Measurements from ENCODE around the gene TMC1. TPM values are rescaled to one million over a fixed set of nuclear protein-coding genes. Genes with fewer than 3 reads are reported as not detected.

The TMC1 gene
- total and polyA plus RNA-seq, 2 of the 8 experiments (the other 6 are each of a cell fraction or from before 2014, with no cell fraction given): 0.95 to 0.98 TPM

GRCh38 chr9:72658703-72659102 is 137.3 kb downstream of the TMC1 start:
- no peak overlapping the region for H4K91ac ChIP-seq (replicated peaks; ENCODE audit: insufficient read length, low read length)
- H3K4me1 ChIP-seq (replicated peaks in 1 of 4; ENCODE audit: control insufficient read depth in 3 of 4, insufficient read depth in 4 of 4, low read length in 3 of 4): no peaks in the 10 kb centered on the region
- no peak overlapping the region for H3K18ac ChIP-seq (ENCODE audit: extremely low read depth, low read length)
- CTCF ChIA-PET (ENCODE audit: partially characterized antibody): interaction anchor here (1.0 to 1.3 kb wide), 3 partner anchors 62 to 377 kb away, joined by 3 to 4 read pairs (median 4); no protein-coding TSS in a partner anchor
- DNase-seq (ENCODE audit: low read depth in 1 of 2, low spot score in 2 of 2): no peak
- H3K23me2 ChIP-seq (ENCODE audit: low read depth, low read length): no peaks in the 10 kb centered on the region
- H3K9me3 ChIP-seq (ENCODE audit: insufficient read depth in 2 of 2, low read depth in 1 of 2, low read length in 1 of 2): no peaks in the 10 kb centered on the region
- H3K9ac ChIP-seq (replicated peaks in 1 of 4; ENCODE audit: extremely low read depth in 1 of 4, low read depth in 3 of 4, low read length in 3 of 4): no peak overlapping the region
- no peak overlapping the region for H2BK12ac ChIP-seq (ENCODE audit: low read depth, low read length)
- no peaks in the 10 kb centered on the region for H3K27me3 ChIP-seq (replicated peaks in 1 of 4; ENCODE audit: control insufficient read depth in 3 of 4, extremely low read depth in 1 of 4, insufficient read depth in 3 of 4, low read length in 3 of 4)
- H2AFZ ChIP-seq (ENCODE audit: low read length): no peak overlapping the region
- no peak overlapping the region for H2BK5ac ChIP-seq (ENCODE audit: low read depth, low read length)
- no peaks in the 10 kb centered on the region for H3K79me2 ChIP-seq (ENCODE audit: control insufficient read depth in 1 of 2, insufficient read depth in 2 of 2, low read length in 2 of 2)
- FAIRE-seq: no peak
- no peak overlapping the region for H3K23ac ChIP-seq (ENCODE audit: insufficient read length)
- WGBS, 2 experiments (ENCODE audit: extremely low coverage in 1 of 2, insufficient coverage in 1 of 2, insufficient read length in 1 of 2, insufficient replicate concordance in 2 of 2, low coverage in 1 of 2, low lambda C conversion rate in 2 of 2, missing lambda C conversion rate in 1 of 2): 93% methylated on average over 2 of the region's 2 CpGs; no CpG with 5 or more reads in 1 of the 2 experiments
- H2BK15ac ChIP-seq (ENCODE audit: low read length): no peak overlapping the region
- no peak overlapping the region for H3K4ac ChIP-seq (replicated peaks; ENCODE audit: insufficient read length, low read depth, low read length)
- POLR2A ChIA-PET (ENCODE audit: partially characterized antibody): no interaction called here
- H3K4me3 ChIP-seq (ENCODE audit: extremely low read depth in 1 of 4, insufficient read depth in 2 of 4, low read depth in 3 of 4, low read length in 4 of 4): no peak overlapping the region
- no peak overlapping the region for H3K56ac ChIP-seq (replicated peaks; ENCODE audit: insufficient read length, low read depth, low read length)
- H4K5ac ChIP-seq (ENCODE audit: insufficient read length, low read depth, low read length): no peak overlapping the region
- H3K4me2 ChIP-seq (ENCODE audit: insufficient read depth in 1 of 2, low read depth in 2 of 2, low read length in 2 of 2): no peak overlapping the region
- no peaks in the 10 kb centered on the region for H4K20me1 ChIP-seq (replicated peaks in 1 of 2; ENCODE audit: control insufficient read depth in 1 of 2, insufficient read depth in 2 of 2, low read length in 2 of 2)
- H2AK5ac ChIP-seq (ENCODE audit: low read depth, low read length): no peak overlapping the region
- no peak overlapping the region for H4K8ac ChIP-seq (ENCODE audit: extremely low read depth, insufficient read depth, low read length)
- no peaks in the 10 kb centered on the region for H3K36me3 ChIP-seq (ENCODE audit: control insufficient read depth in 2 of 4, insufficient read depth in 4 of 4, low read length in 3 of 4)
- no peak overlapping the region for H2BK120ac ChIP-seq (replicated peaks; ENCODE audit: low read depth, low read length)
- no peak overlapping the region for H2BK20ac ChIP-seq (ENCODE audit: low read length)
- no peaks in the 10 kb centered on the region for H3K79me1 ChIP-seq (ENCODE audit: low read depth, low read length)
- no peak overlapping the region for H3K14ac ChIP-seq (ENCODE audit: insufficient read length)
- no peak overlapping the region for H3K27ac ChIP-seq (ENCODE audit: low read depth, low read length)
- TF ChIP-seq SUZ12 (IDR thresholded peaks at IDR 0.05; ENCODE audit: low read length) (no peak), POLR2A (IDR thresholded peaks at IDR 0.05; ENCODE audit: control extremely low read depth in 1 of 2, low read depth in 2 of 2, low read length in 2 of 2) (no peak), CHD1 (IDR thresholded peaks at IDR 0.05; ENCODE audit: low read depth, low read length) (no peak), PHF8 (conservative IDR thresholded peaks at IDR 0.05; ENCODE audit: low read depth, low read length) (no peak), CREB1 (IDR thresholded peaks at IDR 0.05) (no peak), CBX8 (IDR thresholded peaks at IDR 0.05; ENCODE audit: borderline replicate concordance, low read depth, low read length) (no peak), EGR1 (IDR thresholded peaks at IDR 0.05; ENCODE audit: borderline replicate concordance, low read depth, low read length) (no peak), RFX5 (IDR thresholded peaks at IDR 0.05; ENCODE audit: borderline replicate concordance, low read depth, low read length) (no peak), POLR2AphosphoS5 (IDR thresholded peaks at IDR 0.05; ENCODE audit: low read depth, low read length) (no peak), MAFK (IDR thresholded peaks at IDR 0.05; ENCODE audit: low read depth, low read length) (no peak), CBX5 (IDR thresholded peaks at IDR 0.05; ENCODE audit: low read depth, low read length) (no peak), JUND (IDR thresholded peaks at IDR 0.05; ENCODE audit: low read length) (no peak), CTBP2 (IDR thresholded peaks at IDR 0.05; ENCODE audit: borderline replicate concordance, insufficient read depth, insufficient read length, low read length) (no peak), GABPA (IDR thresholded peaks at IDR 0.05; ENCODE audit: borderline replicate concordance, insufficient read depth, low read length) (no peak), TBP (IDR thresholded peaks at IDR 0.05; ENCODE audit: low read depth, low read length) (no peak), RNF2 (IDR thresholded peaks at IDR 0.05; ENCODE audit: borderline replicate concordance, low read depth, low read length, missing control alignments, poor library complexity, severe bottlenecking) (no peak)

Measured in H1 (cell line).